HG03558 (cell line): Measurements from ENCODE around the gene AMIGO3.

Source experiments
- ATAC-seq: cut with Tn5 transposase; IDR thresholded peaks from one replicate; pipeline ENCODE4 v1.9.1; 2021; ENCODE audit warnings: moderate number of reproducible peaks; ENCODE audit not compliant: unreplicated experiment; ENCODE audit errors: extremely low read depth

Gene AMIGO3

DNA sequence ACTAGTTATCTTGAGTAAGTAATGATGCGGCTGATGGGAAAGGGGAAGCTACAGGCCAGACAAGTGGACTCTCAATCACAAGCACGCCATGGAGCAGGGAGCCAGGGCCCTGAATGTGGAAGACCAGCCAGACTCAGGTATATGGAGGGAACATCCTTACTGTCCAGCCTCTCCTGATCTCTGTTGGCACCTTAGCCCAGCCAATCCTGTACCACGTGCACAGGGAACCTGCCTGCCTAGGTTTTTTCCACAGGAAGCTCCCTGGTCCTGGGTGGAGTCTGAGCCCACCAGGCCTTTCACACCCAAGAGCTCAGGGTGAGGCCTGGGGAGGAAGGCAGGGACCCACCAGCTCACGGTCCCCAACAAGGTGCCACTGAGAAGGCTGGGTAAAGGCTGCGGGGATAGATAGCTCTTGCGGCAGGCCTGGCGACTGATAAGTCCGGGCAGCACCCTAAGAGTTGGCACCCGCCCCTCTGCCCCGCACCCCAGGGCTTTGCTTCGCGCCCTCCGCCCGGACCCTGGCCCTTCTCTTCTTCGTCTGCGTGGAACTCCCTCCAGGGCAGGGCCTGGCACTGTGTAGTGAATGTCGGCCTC lies 46.3 kb downstream of the AMIGO3 start:
- no peak for ATAC-seq

DNA sequence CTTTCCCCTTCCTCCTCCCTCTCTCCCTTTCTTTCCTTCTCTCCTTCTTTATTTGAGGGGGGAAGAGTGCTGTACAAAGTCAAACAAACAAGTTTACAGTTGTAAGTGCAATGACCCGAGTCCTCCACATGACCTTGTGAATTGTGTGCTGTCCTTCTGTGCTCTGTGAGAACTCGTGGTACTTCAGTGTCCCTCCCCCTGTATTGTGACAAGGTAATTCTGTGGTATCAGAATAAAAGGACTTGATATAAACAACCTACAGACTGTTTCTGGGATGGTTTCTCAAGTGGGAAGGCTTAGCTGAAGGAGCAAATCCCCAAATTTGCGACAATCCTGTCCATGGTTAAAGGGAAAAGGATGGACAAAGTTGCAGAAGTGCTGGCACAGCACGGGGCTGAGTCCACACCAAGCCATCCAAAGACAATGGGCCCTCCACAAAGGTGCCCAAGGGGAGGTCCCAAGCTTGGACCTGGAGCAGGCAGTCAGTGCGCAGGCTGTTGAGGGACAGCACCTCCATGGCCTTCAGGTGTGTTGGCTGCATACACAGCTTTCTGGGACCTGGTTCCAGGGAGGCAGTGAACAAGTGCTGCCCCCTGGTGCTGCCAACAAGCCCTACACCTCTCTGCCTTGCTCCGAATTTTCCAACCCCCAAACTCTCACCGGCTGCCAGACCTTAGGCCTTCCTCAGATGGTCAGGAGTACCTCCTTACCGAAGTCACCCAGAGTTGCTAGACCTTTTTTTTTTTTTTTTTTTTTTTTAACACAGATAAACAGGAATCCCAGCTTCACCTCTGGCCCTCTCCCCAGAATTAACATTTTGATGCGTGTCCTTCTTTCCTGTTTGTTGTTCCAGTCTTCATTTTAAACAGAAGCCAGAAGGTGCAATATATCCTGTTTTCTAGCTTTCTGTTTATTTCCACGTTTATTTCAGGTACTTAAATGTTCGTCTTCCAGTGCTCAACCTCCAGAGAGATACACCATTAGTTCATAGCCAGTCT lies 47.9 kb downstream of the AMIGO3 start:
- ATAC-seq = no peak

DNA sequence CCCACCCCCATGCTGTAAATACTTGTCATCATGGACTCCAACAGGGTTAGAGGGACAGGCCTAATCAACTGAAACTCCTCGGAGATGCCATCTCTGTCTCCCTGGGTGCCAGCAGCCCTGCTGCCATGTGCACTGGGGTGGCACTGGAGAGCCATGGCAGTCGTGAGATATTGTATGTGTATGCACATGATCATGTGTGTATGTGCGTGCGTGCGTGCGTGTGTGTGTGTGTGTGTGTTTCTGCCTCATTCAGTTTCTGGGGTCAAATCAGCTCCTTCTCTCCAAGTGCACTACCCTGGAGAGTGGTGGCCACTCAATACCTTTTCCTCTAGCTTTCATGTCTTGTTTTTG lies 48.6 kb downstream of the AMIGO3 start:
- ATAC-seq = no peak

DNA sequence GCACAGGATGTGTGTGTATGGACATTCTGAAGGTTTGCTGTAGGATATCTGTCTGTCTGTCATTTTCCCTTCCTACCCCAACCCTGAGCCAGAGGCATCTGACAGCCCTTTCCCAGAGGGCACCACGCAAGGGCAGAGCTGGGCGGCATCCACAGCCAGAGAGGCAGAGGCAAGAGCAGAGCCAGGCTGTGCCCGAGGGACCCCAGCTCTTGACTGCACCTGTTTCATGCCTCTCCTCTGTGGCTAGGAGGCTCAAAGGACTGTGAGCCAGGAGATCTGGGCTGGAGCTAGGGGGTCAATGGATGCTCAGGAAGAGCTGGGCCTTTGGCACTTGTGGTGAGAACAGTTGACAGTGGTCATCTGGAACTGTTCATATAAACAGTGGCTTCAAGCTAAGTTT lies 50.1 kb downstream of the AMIGO3 start:
- no peak for ATAC-seq

DNA sequence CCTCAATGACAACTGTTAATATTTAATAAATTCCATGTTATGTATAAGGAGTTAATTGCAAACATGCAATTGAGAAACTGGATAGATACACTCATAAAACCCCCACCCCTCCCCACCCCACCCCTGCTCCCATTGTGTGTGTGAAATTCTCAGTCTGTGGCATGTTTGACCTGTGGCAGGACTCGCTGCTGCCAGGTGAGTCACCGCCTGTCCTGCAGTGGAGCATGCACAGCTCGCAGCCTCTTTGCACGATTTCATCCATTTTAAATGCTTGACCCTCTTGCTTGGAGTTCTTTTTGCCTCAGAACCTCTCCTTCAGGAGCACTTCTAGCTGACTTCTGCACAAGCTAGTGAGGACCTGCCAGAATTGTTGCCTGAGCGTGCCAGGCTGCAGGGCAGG lies 50.6 kb downstream of the AMIGO3 start:
- no peak for ATAC-seq

DNA sequence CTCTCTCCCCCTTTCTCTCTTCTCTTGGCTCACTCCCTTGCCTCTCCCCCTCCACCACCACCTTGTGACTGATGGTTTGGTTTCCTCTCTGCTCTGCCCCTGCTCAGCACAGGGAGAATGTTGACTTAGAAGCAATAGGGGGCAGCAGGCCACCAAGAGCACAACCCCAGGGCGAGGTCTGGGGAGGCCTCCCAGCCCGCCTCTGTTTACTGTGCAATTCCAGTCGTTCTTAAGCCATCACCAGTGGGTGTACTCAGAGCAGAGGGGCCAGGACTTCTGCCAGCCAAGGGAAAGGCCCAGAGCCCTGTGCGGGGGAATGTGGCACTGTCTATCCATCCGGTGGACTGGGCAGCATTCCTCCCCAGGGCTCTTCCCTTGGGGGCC lies 51.1 kb downstream of the AMIGO3 start:
- ATAC-seq = no peak

DNA sequence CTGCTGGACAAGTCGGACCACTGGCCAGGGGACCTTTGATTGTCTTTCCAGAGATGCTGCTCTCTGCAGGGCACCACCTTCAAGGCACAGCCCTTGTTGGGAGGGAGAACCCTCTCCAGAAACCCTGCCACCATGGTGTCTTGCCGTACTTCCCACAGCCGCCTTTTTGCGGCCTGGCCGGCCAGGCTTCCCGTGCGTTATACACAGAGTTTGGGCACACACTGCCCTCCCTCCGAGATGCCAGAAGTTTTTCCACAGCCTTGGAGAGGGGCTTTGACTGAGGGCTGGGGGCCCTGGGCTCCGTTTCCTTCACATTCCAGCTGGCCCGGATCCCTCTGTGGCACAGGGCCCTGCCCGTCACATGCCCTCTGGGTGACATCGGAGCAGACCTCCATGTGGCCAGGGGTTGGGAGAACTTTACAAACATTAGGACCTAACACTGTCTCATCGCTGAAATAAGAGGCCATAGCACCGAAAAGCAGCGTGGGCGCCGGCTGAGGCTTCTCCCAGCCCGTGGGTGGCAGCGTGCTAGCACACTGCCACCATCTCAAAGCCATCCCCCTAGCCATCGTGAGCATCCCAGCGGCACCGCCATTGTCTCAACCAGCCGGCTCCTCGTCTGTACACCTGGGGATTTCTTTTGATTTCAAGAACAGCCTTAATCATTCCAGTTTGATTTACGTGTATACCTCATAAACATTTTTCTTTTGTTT lies 51.6 kb downstream of the AMIGO3 start:
- ATAC-seq = no peak
